Occipital lobe (tissue), 2 donors: ENCODE results near the gene RTN1. TPM values are rescaled to one million over a fixed set of nuclear protein-coding genes. Genes with fewer than 3 reads are reported as not detected.

Source experiments
- DNase-seq: peaks from one replicate; lab custom pipeline; 2025; lab: John Stamatoyannopoulos, UW
- total RNA-seq: library from RNA; depleted of rRNA; stranded (reverse); fragments of >200 nt; gene quantifications from one replicate; pipeline ENCODE4 v1.2.3, GENCODE V29; 2014

The RTN1 gene
- total RNA-seq, 1 donor from 2014 or later: 870 TPM

GRCh38 chr14:59788176-59788575 lies 82.4 kb downstream of the RTN1 start:
- DNase-seq: no peak

- DNase-seq: no peak
These were observed 83.4 kb downstream of the RTN1 start for GRCh38 chr14:59787045-59787674.

- DNase-seq: no peak
These were observed 84.9 kb downstream of the RTN1 start for GRCh38 chr14:59785629-59786028.

- DNase-seq: no peak
These were observed 87.8 kb downstream of the RTN1 start for GRCh38 chr14:59782760-59783159.

GRCh38 chr14:59777006-59777579 lies 93.5 kb downstream of the RTN1 start:
- no peak for DNase-seq

GRCh38 chr14:59776468-59776867 lies 94.1 kb downstream of the RTN1 start:
- no peak for DNase-seq

- DNase-seq: no peak
These were observed 98.3 kb downstream of the RTN1 start for GRCh38 chr14:59772233-59772632.

- no peak for DNase-seq
These were observed 99.0 kb downstream of the RTN1 start for GRCh38 chr14:59771577-59771976.

GRCh38 chr14:59769586-59769985 lies 101.0 kb downstream of the RTN1 start:
- DNase-seq: no peak

- DNase-seq: no peak
These were observed 101.7 kb downstream of the RTN1 start for GRCh38 chr14:59768855-59769375.

GRCh38 chr14:59761851-59762250 lies 108.7 kb downstream of the RTN1 start:
- DNase-seq: no peak

- no peak for DNase-seq
These were observed 115.0 kb downstream of the RTN1 start for GRCh38 chr14:59755409-59756135.

GRCh38 chr14:59754256-59754655 lies 116.3 kb downstream of the RTN1 start:
- DNase-seq: no peak

GRCh38 chr14:59753512-59753911 lies 117.1 kb downstream of the RTN1 start:
- no peak for DNase-seq

GRCh38 chr14:59751578-59751977 lies 119.0 kb downstream of the RTN1 start:
- DNase-seq: no peak

GRCh38 chr14:59739794-59740193 lies 130.8 kb downstream of the RTN1 start:
- no peak for DNase-seq

- no peak for DNase-seq
These were observed 142.3 kb downstream of the RTN1 start for GRCh38 chr14:59728304-59728703.

GRCh38 chr14:59727073-59727661 lies 143.4 kb downstream of the RTN1 start:
- no peak for DNase-seq

GRCh38 chr14:59711080-59711479 lies 159.5 kb downstream of the RTN1 start:
- no peak for DNase-seq

- DNase-seq: no peak
These were observed 162.6 kb downstream of the RTN1 start for GRCh38 chr14:59707778-59708561.

GRCh38 chr14:59705866-59706265 lies 164.7 kb downstream of the RTN1 start:
- DNase-seq: no peak
